Measurements from ENCODE around the gene TENM4. TPM values are rescaled to one million over a fixed set of nuclear protein-coding genes. Genes with fewer than 3 reads are reported as not detected.
A peak's percentile ranks its signal among the peaks of the same experiment; 100 is the strongest.
"Not testable (repeated sequence)": the region's sequence is repeated elsewhere in the genome, so short reads cannot be mapped to it uniquely, and the experiment has no call there.

Gene TENM4
- total RNA-seq, 1 donor from 2014 or later = not detected

- Mint-ChIP-seq H3K4me1 (ENCODE audit: low read depth) (no peaks in the 10 kb centered on the region), H3K27ac (no peak overlapping the region), H3K4me3 (ENCODE audit: low read depth) (no peak overlapping the region), H3K36me3 (ENCODE audit: low read depth) (no peaks in the 10 kb centered on the region), H3K9me3 (no peaks in the 10 kb centered on the region), H3K27me3 (ENCODE audit: low read depth) (peaks cover 3% of the 10 kb centered on the region)
- intact Hi-C loops (cut with micrococcal nuclease) = no loop called here
- DNase-seq (ENCODE audit: low spot score) = no peak
These were observed 599.3 kb downstream of the TENM4 start for GRCh38 chr11:78841456-78842060.

GRCh38 chr11:78840623-78841022 is 600.2 kb downstream of the TENM4 start:
- Mint-ChIP-seq H3K4me3 (ENCODE audit: low read depth) (no peak overlapping the region), H3K4me1 (ENCODE audit: low read depth) (no peaks in the 10 kb centered on the region), H3K27ac (no peak overlapping the region), H3K27me3 (ENCODE audit: low read depth) (peaks cover 3% of the 10 kb centered on the region), H3K36me3 (ENCODE audit: low read depth) (no peaks in the 10 kb centered on the region), H3K9me3 (no peaks in the 10 kb centered on the region)
- no peak for DNase-seq (ENCODE audit: low spot score)
- intact Hi-C loops (cut with micrococcal nuclease) = no loop called here

DNA sequence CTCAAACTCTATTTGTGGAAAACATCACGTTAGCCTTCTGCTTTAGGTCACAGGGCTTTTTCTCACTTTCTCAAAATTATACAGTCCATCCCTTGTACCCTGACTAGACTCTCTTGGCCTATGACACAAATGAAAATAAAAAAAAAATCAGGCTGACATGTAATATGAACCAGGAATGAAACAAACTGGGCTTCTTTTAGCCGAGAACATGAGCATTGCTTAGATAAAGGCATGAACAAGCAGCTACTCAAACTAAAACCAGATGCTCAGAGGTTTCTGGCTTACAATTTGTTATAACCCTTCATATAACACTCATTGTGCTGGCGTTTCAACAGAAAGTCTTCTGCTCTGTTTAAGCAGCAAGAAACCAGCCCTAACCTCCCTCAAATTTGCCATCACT is 600.6 kb downstream of the TENM4 start:
- Mint-ChIP-seq H3K4me1 (ENCODE audit: low read depth) (no peaks in the 10 kb centered on the region), H3K27me3 (ENCODE audit: low read depth) (peaks cover 3% of the 10 kb centered on the region), H3K9me3 (no peaks in the 10 kb centered on the region), H3K4me3 (ENCODE audit: low read depth) (no peak overlapping the region), H3K27ac (no peak overlapping the region), H3K36me3 (ENCODE audit: low read depth) (no peaks in the 10 kb centered on the region)
- intact Hi-C loops (cut with micrococcal nuclease) = no loop called here
- no peak for DNase-seq (ENCODE audit: low spot score)

DNA sequence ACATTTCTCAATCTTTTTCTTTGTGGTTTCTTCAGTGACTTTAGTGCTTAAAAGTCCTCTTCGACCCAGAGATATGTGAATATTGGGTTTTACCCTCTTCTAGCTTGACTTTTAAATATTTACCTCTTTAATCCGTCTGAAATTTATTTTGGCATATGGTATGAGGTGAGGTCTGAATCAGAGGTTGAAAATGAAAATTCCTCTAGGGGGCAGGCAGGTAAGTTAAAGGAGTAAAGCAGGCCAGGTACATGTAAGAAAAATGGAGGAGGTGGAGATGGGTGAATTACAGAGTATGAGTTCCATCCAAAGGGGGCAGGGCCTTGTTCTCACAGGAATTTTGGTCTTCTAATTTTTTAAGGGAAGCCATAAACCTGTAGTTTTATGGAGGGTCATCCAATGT is 602.4 kb downstream of the TENM4 start:
- H3K9me3 Mint-ChIP-seq = no peaks in the 10 kb centered on the region
- no peaks in the 10 kb centered on the region for H3K4me1 Mint-ChIP-seq (ENCODE audit: low read depth)
- H3K4me3 Mint-ChIP-seq (ENCODE audit: low read depth) = no peak overlapping the region
- no peaks in the 10 kb centered on the region for H3K36me3 Mint-ChIP-seq (ENCODE audit: low read depth)
- DNase-seq (ENCODE audit: low spot score) = no peak
- H3K27ac Mint-ChIP-seq = no peak overlapping the region
- intact Hi-C loops (cut with micrococcal nuclease) = no loop called here
- peaks cover 6% of the 10 kb centered on the region for H3K27me3 Mint-ChIP-seq (ENCODE audit: low read depth)

GRCh38 chr11:78835646-78836045 is 605.2 kb downstream of the TENM4 start:
- no peaks in the 10 kb centered on the region for H3K9me3 Mint-ChIP-seq
- H3K27ac Mint-ChIP-seq = no peak overlapping the region
- no peak overlapping the region for H3K4me3 Mint-ChIP-seq (ENCODE audit: low read depth)
- peaks cover 7% of the 10 kb centered on the region for H3K27me3 Mint-ChIP-seq (ENCODE audit: low read depth)
- intact Hi-C loops (cut with micrococcal nuclease) = no loop called here
- DNase-seq (ENCODE audit: low spot score) = no peak
- no peaks in the 10 kb centered on the region for H3K36me3 Mint-ChIP-seq (ENCODE audit: low read depth)
- H3K4me1 Mint-ChIP-seq (ENCODE audit: low read depth) = no peaks in the 10 kb centered on the region

GRCh38 chr11:78834886-78835285 is 605.9 kb downstream of the TENM4 start:
- intact Hi-C loops (cut with micrococcal nuclease) = no loop called here
- H3K4me3 Mint-ChIP-seq (ENCODE audit: low read depth) = no peak overlapping the region
- no peaks in the 10 kb centered on the region for H3K4me1 Mint-ChIP-seq (ENCODE audit: low read depth)
- no peaks in the 10 kb centered on the region for H3K9me3 Mint-ChIP-seq
- no peaks in the 10 kb centered on the region for H3K36me3 Mint-ChIP-seq (ENCODE audit: low read depth)
- no peak overlapping the region for H3K27ac Mint-ChIP-seq
- DNase-seq (ENCODE audit: low spot score) = no peak
- peaks cover 7% of the 10 kb centered on the region for H3K27me3 Mint-ChIP-seq (ENCODE audit: low read depth)

GRCh38 chr11:78833237-78833636 is 607.6 kb downstream of the TENM4 start:
- Mint-ChIP-seq H3K27me3 (ENCODE audit: low read depth) (peaks cover 5% of the 10 kb centered on the region), H3K27ac (no peak overlapping the region), H3K4me1 (ENCODE audit: low read depth) (no peaks in the 10 kb centered on the region), H3K4me3 (ENCODE audit: low read depth) (no peak overlapping the region), H3K36me3 (ENCODE audit: low read depth) (no peaks in the 10 kb centered on the region), H3K9me3 (no peaks in the 10 kb centered on the region)
- intact Hi-C loops (cut with micrococcal nuclease) = no loop called here
- no peak for DNase-seq (ENCODE audit: low spot score)

DNA sequence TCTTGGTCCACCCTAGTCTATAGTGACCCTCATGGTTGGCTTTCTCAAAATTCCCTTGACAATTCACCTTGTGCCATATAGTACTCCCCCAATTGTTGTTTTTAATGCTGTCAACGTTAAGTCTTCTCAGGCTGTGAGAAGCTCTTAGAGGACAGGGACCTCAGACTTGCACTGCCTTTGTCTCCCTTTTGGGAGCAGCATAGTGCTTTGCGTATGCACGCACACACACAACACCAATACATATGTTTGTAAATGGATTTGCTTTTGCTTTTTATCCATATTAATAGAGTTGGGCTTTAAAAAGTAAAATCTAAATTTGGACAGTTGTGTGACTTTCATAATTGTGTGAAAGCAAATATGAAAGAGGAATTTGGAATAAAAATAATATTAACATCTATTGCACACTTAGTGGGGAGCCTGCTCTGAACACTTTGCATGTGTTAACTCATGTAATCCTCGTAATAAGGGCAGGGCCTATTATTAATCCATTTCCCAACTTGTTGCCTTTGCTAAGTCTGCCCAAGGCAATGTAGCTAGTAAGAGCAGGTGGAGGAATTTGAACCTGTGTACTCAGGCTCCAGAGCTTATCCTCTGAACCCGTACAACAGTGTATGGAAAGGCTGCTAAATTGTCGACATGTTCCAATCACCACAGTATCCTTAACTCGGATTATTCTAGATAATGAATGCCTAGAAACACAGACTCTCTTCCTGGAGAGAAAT is 608.4 kb downstream of the TENM4 start:
- peaks cover 4% of the 10 kb centered on the region for H3K27me3 Mint-ChIP-seq (ENCODE audit: low read depth)
- H3K27ac Mint-ChIP-seq = no peak overlapping the region
- no peaks in the 10 kb centered on the region for H3K4me1 Mint-ChIP-seq (ENCODE audit: low read depth)
- H3K9me3 Mint-ChIP-seq = no peaks in the 10 kb centered on the region
- no peak overlapping the region for H3K4me3 Mint-ChIP-seq (ENCODE audit: low read depth)
- no peaks in the 10 kb centered on the region for H3K36me3 Mint-ChIP-seq (ENCODE audit: low read depth)
- intact Hi-C loops (cut with micrococcal nuclease) = no loop called here
- no peak for DNase-seq (ENCODE audit: low spot score)

DNA sequence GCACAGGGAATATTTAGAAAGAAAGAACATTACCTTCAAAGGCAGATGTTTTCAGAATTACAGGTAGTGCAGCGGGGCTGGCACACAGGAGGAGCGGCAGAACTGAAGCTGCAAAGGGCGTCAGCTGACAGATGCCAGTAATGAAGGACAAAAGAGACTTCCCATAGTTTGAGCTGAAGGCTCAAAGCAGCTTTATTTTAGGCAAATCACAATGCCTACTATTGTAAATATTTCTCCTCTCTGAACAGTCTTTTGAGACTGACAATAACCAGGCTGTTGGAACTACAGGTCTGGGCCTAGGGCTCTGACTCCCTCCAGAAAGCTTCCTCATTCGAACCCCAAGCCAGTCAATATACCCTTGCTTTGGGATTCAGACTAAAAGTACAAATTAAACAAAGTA is 609.3 kb downstream of the TENM4 start:
- DNase-seq (ENCODE audit: low spot score) = no peak
- intact Hi-C loops (cut with micrococcal nuclease) = no loop called here
- Mint-ChIP-seq H3K4me3 (ENCODE audit: low read depth) (no peak overlapping the region), H3K27ac (peak overlapping the region; percentile 26), H3K36me3 (ENCODE audit: low read depth) (no peaks in the 10 kb centered on the region), H3K27me3 (ENCODE audit: low read depth) (peaks cover 4% of the 10 kb centered on the region), H3K9me3 (no peaks in the 10 kb centered on the region), H3K4me1 (ENCODE audit: low read depth) (no peaks in the 10 kb centered on the region)

- Mint-ChIP-seq H3K4me1 (ENCODE audit: low read depth) (no peaks in the 10 kb centered on the region), H3K9me3 (no peaks in the 10 kb centered on the region), H3K27me3 (ENCODE audit: low read depth) (peaks cover 4% of the 10 kb centered on the region), H3K36me3 (ENCODE audit: low read depth) (no peaks in the 10 kb centered on the region), H3K27ac (no peak overlapping the region), H3K4me3 (ENCODE audit: low read depth) (no peak overlapping the region)
- intact Hi-C loops (cut with micrococcal nuclease) = no loop called here
- no peak for DNase-seq (ENCODE audit: low spot score)
These were observed 610.5 kb downstream of the TENM4 start for GRCh38 chr11:78830277-78830819.

- H3K9me3 Mint-ChIP-seq = no peaks in the 10 kb centered on the region
- peaks cover 3% of the 10 kb centered on the region for H3K27me3 Mint-ChIP-seq (ENCODE audit: low read depth)
- no peak overlapping the region for H3K27ac Mint-ChIP-seq
- no peak for DNase-seq (ENCODE audit: low spot score)
- H3K36me3 Mint-ChIP-seq (ENCODE audit: low read depth) = no peaks in the 10 kb centered on the region
- intact Hi-C loops (cut with micrococcal nuclease) = no loop called here
- no peak overlapping the region for H3K4me3 Mint-ChIP-seq (ENCODE audit: low read depth)
- H3K4me1 Mint-ChIP-seq (ENCODE audit: low read depth) = no peaks in the 10 kb centered on the region
These were observed 611.7 kb downstream of the TENM4 start for GRCh38 chr11:78829146-78829545.

DNA sequence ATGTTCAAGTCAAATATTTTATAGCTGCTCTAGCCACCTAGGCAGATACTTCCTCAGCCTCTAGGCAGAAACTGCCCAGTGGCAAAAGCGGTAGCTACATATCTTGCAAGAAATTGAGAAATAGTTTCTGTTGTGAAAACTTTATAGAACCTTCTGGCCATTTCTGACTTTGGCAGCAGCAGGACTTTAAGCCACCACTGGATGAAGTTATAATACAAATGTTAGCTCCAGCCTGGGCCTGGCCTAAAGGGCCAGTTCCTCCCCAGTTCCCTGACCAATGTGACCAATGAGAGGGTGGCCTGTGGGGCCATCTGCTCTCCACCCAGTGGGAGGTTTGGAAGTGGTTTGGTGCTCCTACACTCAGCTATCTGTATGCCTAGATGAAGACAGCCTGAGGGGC is 612.2 kb downstream of the TENM4 start:
- Mint-ChIP-seq H3K36me3 (ENCODE audit: low read depth) (no peaks in the 10 kb centered on the region), H3K27me3 (ENCODE audit: low read depth) (peaks cover 1% of the 10 kb centered on the region), H3K9me3 (no peaks in the 10 kb centered on the region), H3K27ac (no peak overlapping the region), H3K4me1 (ENCODE audit: low read depth) (no peaks in the 10 kb centered on the region), H3K4me3 (ENCODE audit: low read depth) (no peak overlapping the region)
- DNase-seq (ENCODE audit: low spot score) = no peak
- intact Hi-C loops (cut with micrococcal nuclease) = no loop called here

- intact Hi-C loops (cut with micrococcal nuclease); H3K9me3 Mint-ChIP-seq; H3K27ac Mint-ChIP-seq; DNase-seq (ENCODE audit: low spot score); H3K27me3 Mint-ChIP-seq (ENCODE audit: low read depth); H3K4me1 Mint-ChIP-seq (ENCODE audit: low read depth); H3K36me3 Mint-ChIP-seq (ENCODE audit: low read depth); H3K4me3 Mint-ChIP-seq (ENCODE audit: low read depth): not testable (repeated sequence)
These were observed 613.5 kb downstream of the TENM4 start for GRCh38 chr11:78827291-78827690.

Measured in activated T-helper 2 cell treated with anti-CD3 and anti-CD28 coated beads, Interferon-gamma antibody, Interleukin-2, Interleukin-4, amounts not matched to agents 10 μg/mL and 5 μg/mL and 100 μg/mL, durations not matched to agents 14 hours and 24 hours and 36 hours (primary cell).